NCI-H2227 (cell line): ENCODE measurements around the gene MOB4.
"Not testable (repeated sequence)": the region's sequence is repeated elsewhere in the genome, so short reads cannot be mapped to it uniquely, and the experiment has no call there.

Experiments
- DNase-seq: peaks from one replicate; lab custom pipeline; 2025; ENCODE audit not compliant: unreplicated experiment; lab: John Stamatoyannopoulos, UW

The MOB4 gene

GRCh38 chr2:197513915-197514314 lies 2.0 kb upstream of the MOB4 start:
- no peak for DNase-seq

DNA sequence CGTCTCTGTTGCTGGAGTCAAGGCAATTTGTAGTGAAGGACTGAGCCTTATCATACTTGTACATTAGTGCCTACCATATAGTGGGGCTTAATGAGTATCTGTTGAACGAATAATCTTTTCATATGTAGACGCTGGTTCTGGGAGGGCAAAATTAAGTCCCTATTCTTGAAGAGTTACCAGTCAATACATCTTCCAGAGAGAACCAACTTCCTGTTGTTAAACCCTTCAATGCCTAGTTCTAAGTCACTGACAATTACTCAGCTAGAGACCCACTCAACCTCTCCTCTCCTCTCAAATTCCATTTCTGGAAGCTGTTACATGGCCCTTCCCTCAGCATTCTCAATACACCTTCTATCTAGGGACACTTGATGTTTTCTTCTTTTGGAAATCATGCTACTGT lies 1.1 kb upstream of the MOB4 start:
- DNase-seq: peak; percentile 21

DNA sequence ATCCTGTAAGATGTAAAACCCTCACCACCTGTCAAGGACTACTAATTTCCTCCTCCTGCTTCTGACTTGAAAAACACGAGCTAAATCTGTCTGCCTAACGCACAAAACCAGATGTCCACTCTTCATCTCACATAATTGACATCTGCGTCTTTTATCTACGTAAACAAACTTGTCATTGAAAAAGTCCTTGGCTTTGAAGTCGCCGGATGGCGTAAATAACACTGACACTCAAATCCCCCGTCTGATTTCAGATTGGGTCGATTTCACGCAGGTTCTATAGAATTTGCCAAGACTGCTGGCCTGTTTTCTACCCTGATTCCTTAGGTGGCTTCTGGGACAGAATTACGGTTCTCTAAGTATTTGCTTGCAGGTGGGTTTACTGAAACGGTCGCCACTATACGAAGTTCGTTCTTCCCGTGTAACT lies 539 bp upstream of the MOB4 start:
- peak; percentile 71 for DNase-seq

DNA sequence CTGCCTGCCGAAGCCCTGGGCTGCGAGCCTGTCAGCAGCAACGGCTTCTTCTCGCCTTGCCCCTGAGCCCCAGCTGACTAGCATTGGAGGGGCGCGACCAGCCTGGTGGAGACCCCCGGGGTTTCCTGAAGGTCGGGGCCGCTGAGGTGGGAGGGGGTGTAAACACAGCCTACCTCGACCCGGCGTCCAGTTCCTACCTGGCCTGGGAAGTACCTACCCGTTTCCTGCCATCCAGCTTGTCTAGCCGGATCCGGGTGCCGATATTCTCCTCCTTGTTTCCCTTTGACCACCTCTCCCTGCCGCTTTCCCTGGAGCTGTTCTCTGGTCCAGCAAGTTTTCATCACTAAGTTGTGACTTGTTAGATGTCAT lies 511 bp downstream of the MOB4 start:
- DNase-seq: no peak

- DNase-seq: no peak
These were observed 1.3 kb downstream of the MOB4 start for GRCh38 chr2:197517150-197517549.

DNA sequence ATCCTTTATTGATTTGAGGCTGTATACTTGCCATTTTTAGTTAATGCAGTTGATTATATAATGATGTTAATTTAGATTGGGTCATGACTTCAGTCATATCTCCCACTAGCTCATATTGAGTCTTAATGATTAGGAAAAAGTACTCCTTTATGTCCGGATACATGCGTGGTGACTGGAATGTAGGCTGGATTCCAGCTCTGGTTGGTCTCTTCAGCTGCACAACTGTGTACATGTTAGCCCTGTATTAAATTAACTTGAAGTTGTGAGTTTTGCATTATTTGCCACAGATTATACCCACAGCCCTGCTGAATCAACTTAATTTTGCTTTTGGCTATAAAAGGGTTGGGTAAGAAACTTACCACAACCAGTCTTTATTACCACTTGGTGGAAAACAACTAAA lies 22.5 kb downstream of the MOB4 start:
- DNase-seq: no peak

GRCh38 chr2:197539734-197540133 lies 23.9 kb downstream of the MOB4 start:
- no peak for DNase-seq

- no peak for DNase-seq
These were observed 27.3 kb downstream of the MOB4 start for GRCh38 chr2:197543206-197543605.

GRCh38 chr2:197547163-197547900 lies 31.5 kb downstream of the MOB4 start:
- no peak for DNase-seq

- DNase-seq: no peak
These were observed 32.7 kb downstream of the MOB4 start for GRCh38 chr2:197548582-197548981.

- not testable (repeated sequence) for DNase-seq
These were observed 35.4 kb downstream of the MOB4 start for GRCh38 chr2:197551260-197551659.

- no peak for DNase-seq
These were observed 39.6 kb downstream of the MOB4 start for GRCh38 chr2:197555467-197555866.

DNA sequence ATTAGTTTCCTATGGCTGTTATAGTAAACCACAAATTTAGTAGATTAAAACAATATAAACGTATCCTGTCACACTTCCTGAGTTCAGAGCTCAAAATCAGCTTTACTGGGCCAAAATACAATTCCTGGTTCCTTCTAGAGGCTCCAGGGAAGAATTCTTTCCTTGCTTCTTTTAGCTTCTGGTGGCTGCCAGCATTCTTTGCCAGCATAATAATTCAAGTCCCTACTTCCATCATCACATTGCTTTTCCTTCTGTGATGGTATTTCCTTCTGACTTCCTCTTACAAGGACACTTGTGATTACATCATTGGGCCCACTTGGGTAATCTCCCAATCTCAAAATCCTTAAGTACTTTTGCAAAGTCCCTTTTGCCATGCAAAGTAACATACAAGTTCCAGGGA lies 40.6 kb downstream of the MOB4 start:
- DNase-seq: no peak

DNA sequence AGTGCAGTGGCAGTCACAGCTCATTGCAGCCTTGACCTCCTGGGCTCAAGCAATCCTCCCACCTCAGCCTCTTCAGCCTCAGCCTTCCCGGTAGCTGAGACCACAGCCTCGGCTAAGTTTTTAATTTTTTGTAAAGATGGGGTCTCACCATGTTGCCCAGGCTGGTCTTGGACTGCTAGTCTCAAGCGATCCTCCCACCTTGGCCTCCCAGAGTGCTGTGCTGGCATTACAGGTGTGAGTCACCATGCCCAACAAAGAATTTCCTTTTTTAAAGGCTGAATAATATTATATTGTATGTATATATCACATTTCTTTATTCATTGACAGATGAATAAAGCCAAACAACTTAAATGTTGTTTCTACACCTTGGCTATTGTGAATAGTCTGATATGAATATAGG lies 42.5 kb downstream of the MOB4 start:
- no peak for DNase-seq

GRCh38 chr2:197559681-197560080 lies 43.8 kb downstream of the MOB4 start:
- no peak for DNase-seq

DNA sequence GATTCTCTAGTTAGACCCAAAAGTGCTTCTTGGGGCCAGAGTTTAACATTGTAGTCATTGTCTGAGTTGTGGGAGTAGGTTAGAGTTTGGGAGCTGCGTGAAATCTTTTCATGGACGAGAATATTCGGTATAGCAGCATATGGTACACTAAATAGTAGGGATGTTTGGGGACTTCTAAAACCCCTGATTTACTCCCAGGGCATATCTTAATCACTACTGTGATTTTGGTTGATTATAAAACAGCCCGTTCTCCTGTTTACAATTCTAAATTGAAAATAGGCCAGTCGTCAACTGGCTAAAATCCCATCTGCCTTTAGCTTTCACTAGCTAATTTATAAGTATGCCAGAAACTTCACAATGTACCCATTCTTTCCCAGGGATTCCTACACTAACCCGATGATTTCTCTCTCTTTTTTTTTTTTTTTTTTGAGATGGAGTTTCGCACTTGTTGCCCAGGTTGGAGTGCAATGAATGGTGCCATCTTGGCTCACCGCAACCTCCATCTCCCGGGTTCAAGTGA lies 44.3 kb downstream of the MOB4 start:
- no peak for DNase-seq

GRCh38 chr2:197571627-197572271 lies 55.9 kb downstream of the MOB4 start:
- DNase-seq: no peak

DNA sequence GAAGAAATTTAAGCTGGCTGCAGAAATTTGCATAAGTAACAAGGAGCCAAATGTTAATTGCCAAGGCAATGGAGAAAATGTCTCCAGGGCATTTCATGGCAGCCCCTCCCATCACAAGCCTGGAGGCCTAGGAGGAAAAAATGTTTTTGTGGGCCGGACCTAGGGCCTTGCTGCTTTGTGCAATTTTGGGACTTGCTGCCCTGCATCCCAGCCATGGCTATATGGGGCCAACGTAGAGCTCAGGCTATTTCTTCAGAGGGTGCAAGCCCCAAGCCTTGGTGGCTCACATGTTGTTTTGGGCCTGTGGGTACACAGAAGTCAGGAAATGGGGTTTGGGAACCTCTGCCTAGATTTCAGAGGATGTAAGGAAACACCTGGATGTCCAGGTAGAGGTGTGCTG lies 57.7 kb downstream of the MOB4 start:
- DNase-seq: no peak

GRCh38 chr2:197575987-197576386 lies 60.1 kb downstream of the MOB4 start:
- no peak for DNase-seq

DNA sequence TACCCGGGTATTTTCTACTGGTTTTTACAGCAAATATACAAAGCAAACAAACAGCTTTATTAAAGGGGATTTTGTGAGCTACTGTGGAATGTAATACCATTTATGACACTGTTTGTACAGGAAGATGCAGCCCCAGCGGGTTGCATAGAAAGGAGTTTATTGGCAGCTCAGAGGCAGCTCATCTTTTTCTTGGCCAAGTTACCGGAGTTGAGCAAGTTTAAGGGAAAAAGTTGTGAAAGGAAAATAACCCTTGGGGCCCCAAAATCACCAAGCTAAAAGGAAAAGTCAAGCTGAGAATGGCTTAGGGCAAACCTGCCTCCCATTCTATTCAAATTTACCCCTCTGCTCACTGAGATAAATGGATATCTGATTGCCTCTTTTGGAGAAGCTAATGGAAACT lies 60.8 kb downstream of the MOB4 start:
- DNase-seq: no peak

DNA sequence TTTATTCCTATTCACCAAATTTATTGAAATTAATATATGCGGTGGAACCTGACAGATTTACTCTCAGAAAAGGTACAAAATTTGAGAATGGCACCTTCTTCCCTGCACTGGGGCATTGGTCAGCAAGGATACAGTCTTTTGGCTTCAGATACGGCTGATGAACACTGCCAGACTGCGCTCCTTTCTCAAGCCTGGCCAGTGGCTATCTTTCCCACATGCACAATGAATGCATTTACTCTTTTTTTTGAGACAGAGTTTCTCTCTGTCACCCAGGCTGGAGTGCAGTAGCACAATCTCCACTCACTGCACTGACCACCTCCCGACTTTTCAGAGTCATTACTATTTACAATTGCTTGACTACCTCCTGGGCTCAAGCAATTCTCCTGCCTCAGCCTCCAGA lies 61.6 kb downstream of the MOB4 start:
- no peak for DNase-seq

- DNase-seq: not testable (repeated sequence)
These were observed 62.4 kb downstream of the MOB4 start for GRCh38 chr2:197578294-197578693.

DNA sequence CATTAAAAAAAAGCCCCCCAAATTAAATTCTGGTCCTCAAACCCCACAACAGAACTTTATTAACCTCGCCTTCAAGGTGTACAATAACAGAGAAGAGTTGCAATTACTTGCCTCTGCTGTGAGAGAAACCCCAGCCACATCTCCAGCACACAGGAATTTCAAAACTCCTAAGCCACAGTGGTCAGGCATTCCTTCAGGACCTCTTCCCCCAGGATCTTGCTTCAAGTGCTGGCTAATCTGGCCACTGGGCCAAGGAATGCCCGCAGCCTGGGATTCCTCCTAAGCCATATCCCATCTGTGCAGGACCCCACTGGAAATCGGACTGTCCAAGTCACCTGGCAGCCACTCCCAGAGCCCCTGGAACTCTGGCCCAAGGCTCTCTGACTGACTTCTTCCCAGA lies 64.3 kb downstream of the MOB4 start:
- not testable (repeated sequence) for DNase-seq
